IMR-90 (cell line): ENCODE data around the gene ARVCF. TPM values are rescaled to one million over a fixed set of nuclear protein-coding genes. Genes with fewer than 3 reads are reported as not detected.
A peak's percentile ranks its signal among the peaks of the same experiment; 100 is the strongest.

Source experiments
- ATAC-seq: fragments of 200-7000 bp; cut with Tn5 transposase; 2 replicates; pipeline ENCODE4 v1.9.1; 2020; ENCODE audit warnings: low read depth, mild to moderate bottlenecking, moderate library complexity
- BruUV-seq: library from RNA; stranded (reverse); fragments of 400-500 nt; replicated peaks from 2 replicates; lab custom pipeline; 2021; lab: Mats Ljungman, UMichigan
- CTCF ChIA-PET: fragments of 300-600 bp; formaldehyde crosslinking; extraction: SDS; loops from one replicate; lab custom pipeline; 2021; ENCODE audit warnings: antibody characterized with exemption; lab: Yijun Ruan, JAX
- POLR2A ChIA-PET: fragments of 300-600 bp; sonication (Branson Sonifier 250); formaldehyde crosslinking; loops from one replicate; lab custom pipeline; 2022; ENCODE audit warnings: antibody characterized with exemption; ENCODE audit not compliant: unreplicated experiment; lab: Charles Lee
- DNase-seq: peaks from one replicate; pipeline ENCODE4 v3.0.0; 2013
- H2AFZ ChIP-seq: replicated peaks from 2 replicates; pipeline ENCODE3; 2013; ENCODE audit warnings: low read length, mild to moderate bottlenecking; ENCODE audit not compliant: poor library complexity
- H2AK5ac ChIP-seq: 2 replicates; pipeline ENCODE4 v1.6.1; 2013; ENCODE audit warnings: low read depth, low read length, inconsistent platforms
- H2AK9ac ChIP-seq: replicated peaks from 2 replicates; pipeline ENCODE3; 2013; ENCODE audit warnings: mild to moderate bottlenecking, low read depth, low read length, moderate library complexity; ENCODE audit not compliant: poor library complexity
- H2BK120ac ChIP-seq: 2 replicates; pipeline ENCODE4 v1.6.1; 2013; ENCODE audit warnings: low read depth, low read length, inconsistent platforms
- H2BK15ac ChIP-seq: 3 replicates; pipeline ENCODE4 v1.6.1; 2013; ENCODE audit warnings: low read depth, low read length, inconsistent platforms
- H2BK20ac ChIP-seq: 2 replicates; pipeline ENCODE4 v1.6.1; 2013; ENCODE audit warnings: low read depth, mild to moderate bottlenecking, inconsistent platforms, low read length, moderate library complexity
- H2BK5ac ChIP-seq: 2 replicates; pipeline ENCODE4 v1.6.1; 2013; ENCODE audit warnings: mild to moderate bottlenecking, low read depth, low read length, inconsistent platforms; ENCODE audit not compliant: poor library complexity, severe bottlenecking
- H3K14ac ChIP-seq: replicated peaks from 2 replicates; pipeline ENCODE4 v1.6.1; 2013; ENCODE audit warnings: low read depth, low read length, inconsistent platforms
- H3K18ac ChIP-seq: 2 replicates; pipeline ENCODE4 v1.6.1; 2013; ENCODE audit warnings: low read depth, low read length, control low read depth
- H3K23ac ChIP-seq: 2 replicates; pipeline ENCODE4 v1.6.1; 2013; ENCODE audit warnings: low read depth, low read length, inconsistent platforms
- H3K27ac ChIP-seq: 2 replicates; pipeline ENCODE4 v1.5.1; 2013; ENCODE audit warnings: mild to moderate bottlenecking, control low read depth, low read length; ENCODE audit not compliant: insufficient read depth
- H3K27me3 ChIP-seq: 2 replicates; pipeline ENCODE4 v1.6.1; 2013; ENCODE audit warnings: low read length; ENCODE audit not compliant: control insufficient read depth, insufficient read depth
- H3K36me3 ChIP-seq: 2 replicates; pipeline ENCODE4 v1.6.1; 2013; ENCODE audit warnings: low read length, mixed read lengths; ENCODE audit not compliant: control insufficient read depth, insufficient read depth
- H3K4ac ChIP-seq: 2 replicates; pipeline ENCODE4 v1.6.1; 2013; ENCODE audit warnings: low read depth, low read length, inconsistent platforms
- H3K4me1 ChIP-seq: 2 replicates; pipeline ENCODE4 v1.6.1; 2013; ENCODE audit warnings: low read length, mixed read lengths; ENCODE audit not compliant: control insufficient read depth, insufficient read depth
- H3K4me2 ChIP-seq: 2 replicates; pipeline ENCODE4 v1.6.1; 2013; ENCODE audit warnings: low read depth, mild to moderate bottlenecking, control low read depth, low read length, moderate library complexity
- H3K4me3 ChIP-seq: 2 replicates; pipeline ENCODE4 v1.5.1; 2013; ENCODE audit warnings: low read depth, mild to moderate bottlenecking, control low read depth, low read length, moderate library complexity; ENCODE audit not compliant: insufficient read depth
- H3K56ac ChIP-seq: 2 replicates; pipeline ENCODE4 v1.6.1; 2013; ENCODE audit warnings: low read length, inconsistent platforms; ENCODE audit not compliant: insufficient read depth; ENCODE audit errors: extremely low read depth
- H3K79me1 ChIP-seq, 2 experiments: 2 replicates each; pipeline ENCODE4 v1.6.1; 2013; ENCODE audit warnings: low read length in 2 of 2, inconsistent platforms in 1 of 2, low read depth in 1 of 2
- H3K9ac ChIP-seq: 2 replicates; pipeline ENCODE4 v1.6.1; 2013; ENCODE audit warnings: low read depth, low read length, control low read depth
- H3K9me1 ChIP-seq: 2 replicates; pipeline ENCODE4 v1.6.1; 2013; ENCODE audit warnings: low read length, inconsistent platforms; ENCODE audit not compliant: insufficient read depth
- H3K9me3 ChIP-seq: 2 replicates; pipeline ENCODE4 v1.6.1; 2013; ENCODE audit warnings: low read length; ENCODE audit not compliant: control insufficient read depth, insufficient read depth
- H4K20me1 ChIP-seq: 2 replicates; pipeline ENCODE4 v1.6.1; 2013; ENCODE audit warnings: low read length, inconsistent platforms; ENCODE audit not compliant: insufficient read depth
- H4K5ac ChIP-seq: 2 replicates; pipeline ENCODE4 v1.6.1; 2013; ENCODE audit warnings: mild to moderate bottlenecking, low read depth, low read length, control low read depth
- H4K8ac ChIP-seq, 2 experiments: 2 replicates each; pipeline ENCODE4 v1.6.1; 2013; ENCODE audit warnings: low read depth in 2 of 2, low read length in 2 of 2, control low read depth in 1 of 2, inconsistent platforms in 1 of 2
- H4K91ac ChIP-seq: 2 replicates; pipeline ENCODE4 v1.6.1; 2013; ENCODE audit warnings: low read depth, low read length, inconsistent platforms; ENCODE audit not compliant: insufficient read depth
- CTCF ChIP-seq: conservative IDR thresholded peaks from 2 replicates; pipeline ENCODE4 v1.5.1; 2012; ENCODE audit warnings: mild to moderate bottlenecking, low read depth, low read length, improper control_type of control experiment
- FOS ChIP-seq: fragments of 150-350 bp; IDR thresholded peaks from 2 replicates; pipeline ENCODE4 v1.6.1; 2016; ENCODE audit warnings: low read depth, low read length
- MAFK ChIP-seq: IDR thresholded peaks from 2 replicates; pipeline ENCODE4 v1.6.1; 2012; ENCODE audit warnings: low read depth, low read length, improper control_type of control experiment
- MAZ ChIP-seq: IDR thresholded peaks from 2 replicates; pipeline ENCODE4 v1.6.1; 2012; ENCODE audit warnings: low read depth, mild to moderate bottlenecking, low read length, improper control_type of control experiment, moderate library complexity, borderline replicate concordance
- MXI1 ChIP-seq: IDR thresholded peaks from 2 replicates; pipeline ENCODE4 v1.6.1; 2012; ENCODE audit warnings: low read depth, mild to moderate bottlenecking, low read length, moderate library complexity, borderline replicate concordance
- POLR2A ChIP-seq: IDR thresholded peaks from 2 replicates; pipeline ENCODE4 v1.6.1; 2012; ENCODE audit warnings: mild to moderate bottlenecking, low read depth, low read length
- RCOR1 ChIP-seq: IDR thresholded peaks from 2 replicates; pipeline ENCODE4 v1.6.1; 2012; ENCODE audit warnings: mild to moderate bottlenecking, low read length, improper control_type of control experiment; ENCODE audit not compliant: insufficient replicate concordance
- WGBS, 2 experiments: methylation state at CpG; one replicate each; pipeline versions ENCODE4 v1.1.5 to v1.1.7; 2013; ENCODE audit warnings: missing lambda C conversion rate in 2 of 2; ENCODE audit not compliant: insufficient read length in 1 of 2; ENCODE audit errors: extremely low coverage in 2 of 2; 5-methylcytosine and 5-hydroxymethylcytosine counted together
- dilution Hi-C: fragments of 300-500 bp; cut with HindIII; formaldehyde crosslinking; loops from one replicate; pipeline ENCODE4 v1.14.3; 2018; ENCODE audit warnings: low sequenced_read_pairs; ENCODE audit not compliant: unreplicated experiment
- in situ Hi-C: fragments of 300-500 bp; cut with MboI; formaldehyde crosslinking; loops from 3 replicates; pipeline ENCODE4 v1.14.3; 2019; ENCODE audit warnings: low sequenced_read_pairs, inconsistent platforms, mixed read lengths
- intact Hi-C: fragments of 100-400 bp; cut with micrococcal nuclease; formaldehyde crosslinking; loops from 2 replicates; pipeline ENCODE4 v1.10.0; 2022
- polyA plus RNA-seq, 3 experiments: library from polyadenylated mRNA; depleted of rRNA; stranded (reverse); fragments of >200 nt; gene quantifications; 2 replicates each; pipeline ENCODE4 v1.2.3, GENCODE V29; 2012; ENCODE audit warnings: low replicate concordance in 1 of 3
- total RNA-seq: library from RNA; depleted of rRNA; stranded (reverse); fragments of >200 nt; gene quantifications from 2 replicates; pipeline ENCODE4 v1.2.3, GENCODE V29; 2012
- TF ChIP-seq, protein P1 (sequence below): fragments of 150-350 bp; IDR thresholded peaks from 2 replicates; pipeline ENCODE4 v1.6.1; 2016; ENCODE audit warnings: low read depth, mild to moderate bottlenecking, low read length, moderate library complexity, borderline replicate concordance

The ARVCF gene
- total and polyA plus RNA-seq, 2 of the 4 experiments (the other 2 are of a cell fraction) = 8.6 to 14.1 TPM

GRCh38 chr22:19971276-19972124 is 45.1 kb downstream of the ARVCF start:
- 84% methylated on average over 14 of the region's 28 CpGs; no CpG with 5 or more reads in 1 of the 2 experiments for WGBS, 2 experiments
- no peak overlapping the region for H2AK5ac ChIP-seq
- no peak overlapping the region for H3K56ac ChIP-seq
- H3K4me1 ChIP-seq = 0 out of 2 replicates have a peak, but pooled peaks cover 1% of the 10 kb centered on the region
- no peak overlapping the region for H4K91ac ChIP-seq
- H2AFZ ChIP-seq = peak overlapping the region; percentile 82
- H3K79me1 ChIP-seq = no peaks in the 10 kb centered on the region
- intact Hi-C loops (no loop called here), dilution Hi-C loops (no loop called here), in situ Hi-C loops (loop anchor here (5.0 kb wide), 1 partner anchor 41 kb away; no protein-coding TSS in a partner anchor)
- H3K4me2 ChIP-seq = no peak overlapping the region
- peaks cover 18% of the 10 kb centered on the region for H4K20me1 ChIP-seq
- H3K4ac ChIP-seq = no peak overlapping the region
- no peak overlapping the region for H4K8ac ChIP-seq
- no peaks in the 10 kb centered on the region for H3K9me1 ChIP-seq
- no peak overlapping the region for H2BK20ac ChIP-seq
- H2BK15ac ChIP-seq = no peak overlapping the region
- H2AK9ac ChIP-seq = peak overlapping the region; percentile 59
- no peak overlapping the region for H2BK120ac ChIP-seq
- no TSS peak for BruUV-seq
- no peak overlapping the region for H4K5ac ChIP-seq
- no peak overlapping the region for H3K27ac ChIP-seq
- ChIA-PET POLR2A (no interaction called here), CTCF (interaction anchor here (2.0 kb wide), 1 partner anchor 42 kb away, joined by 8 read pairs; no protein-coding TSS in a partner anchor)
- no peak overlapping the region for H3K9ac ChIP-seq
- TF ChIP-seq POLR2A (no peak; the same call in 1 of the 2 replicates), MAZ (no peak), RCOR1 (no peak), CTCF (no peak), MXI1 (no peak), MAFK (no peak), FOS (no peak)
- TF ChIP-seq, protein P1, sequence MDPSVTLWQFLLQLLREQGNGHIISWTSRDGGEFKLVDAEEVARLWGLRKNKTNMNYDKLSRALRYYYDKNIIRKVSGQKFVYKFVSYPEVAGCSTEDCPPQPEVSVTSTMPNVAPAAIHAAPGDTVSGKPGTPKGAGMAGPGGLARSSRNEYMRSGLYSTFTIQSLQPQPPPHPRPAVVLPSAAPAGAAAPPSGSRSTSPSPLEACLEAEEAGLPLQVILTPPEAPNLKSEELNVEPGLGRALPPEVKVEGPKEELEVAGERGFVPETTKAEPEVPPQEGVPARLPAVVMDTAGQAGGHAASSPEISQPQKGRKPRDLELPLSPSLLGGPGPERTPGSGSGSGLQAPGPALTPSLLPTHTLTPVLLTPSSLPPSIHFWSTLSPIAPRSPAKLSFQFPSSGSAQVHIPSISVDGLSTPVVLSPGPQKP = no peak
- no peak for DNase-seq
- H2BK5ac ChIP-seq = no peak overlapping the region
- H3K23ac ChIP-seq = no peak overlapping the region
- peaks cover 51% of the 10 kb centered on the region for H3K36me3 ChIP-seq
- no peak overlapping the region for H3K14ac ChIP-seq
- ATAC-seq = no peak
- H3K4me3 ChIP-seq = no peak overlapping the region
- H3K27me3 ChIP-seq = no peaks in the 10 kb centered on the region
- no peak overlapping the region for H3K18ac ChIP-seq
- no peaks in the 10 kb centered on the region for H3K9me3 ChIP-seq
